HG02943 (cell line): ENCODE results near the gene RALGAPA1.
"Not testable (repeated sequence)": the region's sequence is repeated elsewhere in the genome, so short reads cannot be mapped to it uniquely, and the experiment has no call there.

Experiments used
- ATAC-seq: cut with Tn5 transposase; IDR thresholded peaks from one replicate; pipeline ENCODE4 v1.9.1; 2021; ENCODE audit warnings: mild to moderate bottlenecking, low read depth, moderate library complexity; ENCODE audit not compliant: unreplicated experiment

Gene RALGAPA1

GRCh38 chr14:35808638-35809563, at the start of gene RALGAPA1:
RALGAPA1 (minus strand) TSS chr14:35809295; CDS start chr14:35808835, 460 bp downstream.
- peak; percentile 95 for ATAC-seq

- ATAC-seq, result no peak
Observed at GRCh38 chr14:35858521-35859209, 49.6 kb upstream of the RALGAPA1 start.

- peak; percentile 97 for ATAC-seq
Observed at GRCh38 chr14:35855876-35856481, 46.9 kb upstream of the RALGAPA1 start.

- ATAC-seq, result no peak
Observed at GRCh38 chr14:35854696-35855270, 45.7 kb upstream of the RALGAPA1 start.

GRCh38 chr14:35853225-35853624, 44.1 kb upstream of the RALGAPA1 start:
- no peak for ATAC-seq

- no peak for ATAC-seq
Observed at GRCh38 chr14:35851823-35852222, 42.7 kb upstream of the RALGAPA1 start.

- ATAC-seq, result no peak
Observed at GRCh38 chr14:35849122-35849521, 40.0 kb upstream of the RALGAPA1 start.

GRCh38 chr14:35847636-35848035, 38.5 kb upstream of the RALGAPA1 start:
- ATAC-seq, result no peak

GRCh38 chr14:35844494-35844893, 35.4 kb upstream of the RALGAPA1 start:
- ATAC-seq, result no peak

GRCh38 chr14:35842245-35842644, 33.1 kb upstream of the RALGAPA1 start:
- not testable (repeated sequence) for ATAC-seq

- not testable (repeated sequence) for ATAC-seq
Observed at GRCh38 chr14:35841704-35842103, 32.6 kb upstream of the RALGAPA1 start.

- ATAC-seq, result no peak
Observed at GRCh38 chr14:35835208-35835982, 26.3 kb upstream of the RALGAPA1 start.

GRCh38 chr14:35829449-35829848, 20.4 kb upstream of the RALGAPA1 start:
- ATAC-seq, result no peak

- no peak for ATAC-seq
Observed at GRCh38 chr14:35827678-35828472, 18.8 kb upstream of the RALGAPA1 start.

- ATAC-seq, result peak; percentile 3
Observed at GRCh38 chr14:35826952-35827416, 17.9 kb upstream of the RALGAPA1 start.

GRCh38 chr14:35826218-35826951, 17.3 kb upstream of the RALGAPA1 start, which contains the start of gene BRMS1L:
BRMS1L (plus strand) TSS chr14:35826338; CDS start chr14:35826517, 179 bp downstream.
- peak; percentile 97 for ATAC-seq

GRCh38 chr14:35825968-35826217, 16.8 kb upstream of the RALGAPA1 start:
- no peak for ATAC-seq

- ATAC-seq, result not testable (repeated sequence)
Observed at GRCh38 chr14:35824446-35825165, 15.5 kb upstream of the RALGAPA1 start.
